GM19324 (cell line): Measurements from ENCODE around the gene NGB.
"Not testable (repeated sequence)": the region's sequence is repeated elsewhere in the genome, so short reads cannot be mapped to it uniquely, and the experiment has no call there.

Source experiments
- ATAC-seq: cut with Tn5 transposase; IDR thresholded peaks from one replicate; pipeline ENCODE4 v1.9.1; 2021; ENCODE audit warnings: mild to moderate bottlenecking, moderate library complexity; ENCODE audit not compliant: unreplicated experiment, low FRiP score

Gene NGB

GRCh38 chr14:77296906-77297305 lies 25.9 kb upstream of the NGB start:
- ATAC-seq = no peak

GRCh38 chr14:77296155-77296554 lies 25.1 kb upstream of the NGB start:
- no peak for ATAC-seq

GRCh38 chr14:77290705-77291104 lies 19.7 kb upstream of the NGB start:
- no peak for ATAC-seq

DNA sequence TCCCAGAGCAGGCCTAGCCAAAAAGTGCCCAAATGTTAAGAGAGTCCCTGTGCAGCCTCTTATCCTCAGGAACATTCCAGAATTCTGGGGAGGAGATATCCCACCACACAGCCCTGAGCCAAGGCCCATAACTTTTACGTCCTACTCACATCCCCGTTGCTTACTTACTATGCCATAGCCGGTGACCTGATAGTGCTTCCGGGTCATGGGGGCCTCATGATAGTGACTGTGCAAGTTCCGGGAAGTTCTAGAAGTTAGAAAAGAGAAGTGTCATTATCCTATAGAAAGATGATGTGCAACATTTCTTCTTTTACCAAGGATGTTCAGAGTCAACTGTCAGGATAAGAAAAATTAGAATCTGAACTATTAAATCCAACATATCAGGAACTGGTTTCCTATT lies 15.6 kb upstream of the NGB start:
- ATAC-seq = no peak

GRCh38 chr14:77284466-77284865 lies 13.5 kb upstream of the NGB start:
- ATAC-seq = no peak

GRCh38 chr14:77284066-77284465 lies 13.1 kb upstream of the NGB start:
- no peak for ATAC-seq

DNA sequence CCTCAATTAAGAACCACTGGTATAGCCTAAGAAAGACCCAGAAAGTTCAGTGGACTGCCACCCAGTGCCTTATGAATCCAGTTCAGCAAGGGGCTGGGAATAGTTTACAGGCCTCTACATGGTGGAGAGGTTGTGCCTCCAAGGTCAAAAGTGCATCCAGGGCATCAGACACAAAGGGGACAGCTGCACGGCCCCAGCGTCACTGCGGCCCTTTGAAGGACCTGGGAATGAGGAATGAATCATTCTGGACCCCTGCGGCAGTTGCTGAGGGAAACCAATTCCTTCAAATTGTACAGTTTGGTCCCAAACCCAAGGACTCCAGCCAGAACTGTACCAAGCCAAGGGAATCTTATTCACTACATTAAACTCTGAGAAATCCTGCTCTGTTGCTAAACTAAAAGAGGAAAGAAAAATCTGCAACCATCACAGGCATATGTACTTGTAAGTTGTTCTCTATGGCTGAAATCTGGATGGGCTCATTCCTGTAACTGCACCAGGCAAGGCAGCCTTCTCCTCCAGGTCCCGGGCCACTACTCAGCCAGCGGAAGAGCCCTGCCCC lies 10.9 kb upstream of the NGB start:
- ATAC-seq = no peak

DNA sequence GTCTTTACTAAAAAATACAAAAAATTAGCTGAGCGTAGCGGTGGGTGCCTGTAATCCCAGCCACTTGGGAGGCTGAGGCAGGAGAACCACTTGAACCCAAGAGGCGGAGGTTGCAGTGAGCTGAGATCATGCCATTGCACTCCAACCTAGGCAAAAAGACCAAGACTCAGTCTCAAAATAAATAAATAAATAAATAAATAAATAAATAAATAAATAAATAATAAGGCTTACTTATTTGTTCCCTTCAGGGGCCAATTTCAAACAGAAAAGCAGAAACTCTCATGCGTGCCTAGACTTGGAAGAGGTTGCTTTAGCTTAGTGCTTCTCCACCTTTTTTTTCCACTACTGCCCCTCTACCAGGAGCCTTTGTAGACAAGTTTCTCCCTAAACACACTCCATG lies 9.9 kb upstream of the NGB start:
- ATAC-seq = not testable (repeated sequence)

GRCh38 chr14:77279719-77280118 lies 8.7 kb upstream of the NGB start:
- ATAC-seq = no peak

DNA sequence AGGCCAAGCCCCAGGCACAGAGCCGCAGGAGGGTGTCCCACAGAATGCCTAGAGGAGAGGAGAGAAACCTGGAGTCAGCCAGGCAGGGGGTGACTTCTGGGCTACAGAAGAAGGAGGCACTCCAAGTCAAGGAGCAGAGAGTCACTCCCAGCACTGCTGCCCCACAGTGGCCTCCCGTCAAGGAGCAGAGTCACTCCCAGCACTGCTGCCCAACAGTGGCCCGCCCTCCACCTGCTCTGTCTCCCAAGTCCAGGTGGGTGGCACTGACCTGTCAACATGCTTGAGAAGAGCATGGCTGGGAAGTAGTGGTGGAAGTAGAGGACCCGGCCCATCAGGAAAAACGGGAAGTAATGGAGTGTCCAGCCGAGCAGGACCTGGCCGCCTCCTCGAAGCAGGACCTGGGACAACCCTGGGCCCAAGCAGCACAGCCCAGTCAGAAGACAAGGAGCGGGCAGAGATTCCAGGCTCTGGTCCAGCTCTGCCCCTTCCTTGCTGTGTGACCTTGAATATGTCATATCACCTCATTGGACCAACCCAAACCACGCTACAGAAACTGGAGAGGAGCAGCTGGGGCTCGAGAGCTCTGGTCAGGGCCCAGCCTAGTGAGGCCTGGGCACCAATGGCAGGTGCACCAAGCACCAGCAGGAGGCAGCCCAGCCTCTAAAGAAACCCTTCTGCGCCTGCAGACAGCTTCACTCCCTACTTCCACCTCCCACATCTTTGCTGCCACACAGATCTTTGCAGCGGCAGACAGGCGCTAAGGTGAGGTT lies 7.6 kb upstream of the NGB start:
- no peak for ATAC-seq

- no peak for ATAC-seq
Measured at GRCh38 chr14:77276959-77277358, 6.0 kb upstream of the NGB start.

GRCh38 chr14:77276295-77276935 lies 5.4 kb upstream of the NGB start:
- ATAC-seq = no peak

DNA sequence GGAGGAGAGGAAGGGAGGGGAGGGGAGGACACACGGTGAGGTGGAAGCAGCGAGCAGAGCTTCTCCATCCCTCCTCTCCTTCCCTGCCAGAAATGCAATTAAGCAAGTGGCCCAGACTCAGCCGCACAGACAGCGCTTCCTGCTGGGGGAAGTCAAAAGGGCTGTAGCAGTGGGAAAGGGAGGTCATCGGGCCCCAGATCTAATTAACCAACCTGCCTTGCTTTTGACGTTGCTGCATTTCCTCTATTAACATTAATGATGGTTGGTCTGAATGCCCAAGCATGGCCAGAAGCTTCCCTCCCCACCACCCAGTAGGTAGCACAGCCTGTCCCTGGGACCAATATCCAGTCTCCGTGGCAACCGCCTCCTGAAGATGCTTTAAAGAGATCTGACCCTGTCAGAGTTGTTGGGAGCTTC lies 4.6 kb upstream of the NGB start:
- ATAC-seq = no peak

- no peak for ATAC-seq
Measured at GRCh38 chr14:77275041-77275580, 4.1 kb upstream of the NGB start.

DNA sequence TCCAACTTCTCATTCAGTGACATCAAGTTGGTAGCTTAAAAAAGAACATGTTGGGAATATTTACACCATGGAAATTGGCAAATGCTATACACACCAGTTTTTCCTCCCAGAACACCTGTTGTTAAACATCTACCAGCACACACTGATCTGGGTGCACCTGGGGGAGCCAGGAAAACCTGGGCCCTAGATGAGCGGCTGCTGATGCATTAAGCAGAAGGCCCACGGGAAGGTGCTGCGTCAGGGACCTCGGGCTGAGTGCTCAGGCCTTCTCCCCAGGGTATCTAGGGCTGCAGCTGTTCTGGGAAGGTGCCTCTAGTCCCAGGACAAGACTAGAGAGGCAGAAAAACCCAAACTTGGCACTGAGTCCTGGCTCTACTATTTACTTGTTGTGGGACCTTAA lies 2.8 kb upstream of the NGB start:
- ATAC-seq = no peak

GRCh38 chr14:77272261-77272660 lies 1.3 kb upstream of the NGB start:
- ATAC-seq = no peak

DNA sequence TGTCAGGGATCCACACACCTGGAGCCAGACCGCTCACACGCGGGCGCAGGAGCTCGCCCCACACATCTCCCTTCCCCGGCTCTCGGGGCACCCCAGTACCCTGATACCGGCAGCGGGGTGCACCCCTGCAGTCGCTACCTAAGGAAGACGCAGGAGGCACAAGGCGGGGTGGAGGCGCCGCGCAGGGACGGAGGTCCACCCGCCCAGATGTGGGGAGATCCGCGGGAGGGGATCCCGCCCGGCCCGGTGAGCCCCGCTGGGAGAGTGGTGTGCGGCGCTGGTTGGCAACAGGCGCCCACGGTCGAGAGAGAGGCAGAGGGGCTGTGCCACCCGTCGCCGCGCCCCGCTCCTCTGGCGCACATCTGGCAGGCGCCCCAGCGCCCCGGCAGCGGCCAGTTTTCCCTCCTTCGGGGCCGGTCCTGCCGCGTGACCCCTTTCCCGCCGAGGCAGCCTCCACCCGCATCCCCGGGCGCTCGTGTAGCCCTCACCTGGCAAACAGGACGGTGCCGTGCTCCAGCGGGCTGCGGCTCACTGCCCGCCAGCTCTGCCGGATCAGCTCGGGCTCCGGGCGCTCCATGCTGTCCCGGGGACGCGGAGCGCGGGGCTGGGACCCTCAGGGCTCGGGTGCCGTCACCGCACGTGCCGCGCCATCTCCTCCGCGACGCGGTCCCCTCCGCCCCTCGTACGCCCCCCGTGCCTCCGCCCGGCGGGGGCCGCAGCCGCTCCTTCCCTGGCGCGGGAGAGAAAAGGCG lies 469 bp downstream of the NGB start:
- ATAC-seq = no peak

DNA sequence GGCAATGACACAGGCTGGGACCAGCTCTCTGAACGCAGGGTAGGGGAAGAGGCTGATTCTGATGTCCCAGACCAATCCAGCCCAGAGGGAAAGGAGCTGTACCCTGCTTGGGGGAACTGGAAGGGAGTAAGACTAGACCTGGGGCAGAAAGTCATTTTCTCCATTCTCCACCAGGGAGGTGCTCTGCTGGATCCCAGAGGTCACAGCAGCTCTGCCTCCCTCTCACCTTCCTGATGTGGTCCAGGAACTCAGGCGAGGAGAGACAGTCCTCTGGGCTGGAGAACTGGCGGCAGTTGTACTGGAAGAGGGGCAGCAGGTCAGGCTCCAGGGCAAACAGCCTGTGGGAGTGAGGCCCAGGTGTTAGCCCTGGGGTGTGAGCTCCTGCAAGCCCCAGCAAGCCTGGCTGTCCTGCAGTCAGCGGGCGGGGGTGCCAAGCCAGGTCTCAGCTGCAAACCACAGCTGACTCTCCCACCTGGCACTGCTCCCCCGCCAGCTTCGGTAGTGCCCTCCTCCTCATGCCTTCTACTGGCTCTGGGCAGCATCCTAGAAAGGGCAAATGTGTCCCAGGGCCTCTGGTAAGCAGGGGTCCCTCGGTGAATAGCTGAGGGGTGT lies 1.9 kb downstream of the NGB start:
- no peak for ATAC-seq

GRCh38 chr14:77267937-77268699 lies 2.9 kb downstream of the NGB start:
- ATAC-seq = no peak

- no peak for ATAC-seq
Measured at GRCh38 chr14:77266336-77266735, 4.7 kb downstream of the NGB start.
